Brain microvascular endothelial cell (primary cell): ENCODE results near the gene MEGF6.

Experiments used
- DNase-seq: peaks from one replicate; pipeline ENCODE4 v3.0.0-alpha.2; 2020
- H3K27ac ChIP-seq: fragments of 250-450 bp; sonication (Bioruptor Pico); 2 replicates; pipeline ENCODE4 v1.5.1; 2020; ENCODE audit warnings: mild to moderate bottlenecking, moderate library complexity
- H3K27me3 ChIP-seq: fragments of 250-450 bp; sonication (Bioruptor Pico); replicated peaks from 2 replicates; pipeline ENCODE4 v1.5.1; 2020; ENCODE audit warnings: mild to moderate bottlenecking
- H3K36me3 ChIP-seq: fragments of 250-450 bp; sonication (Bioruptor Pico); replicated peaks from 2 replicates; pipeline ENCODE4 v1.5.1; 2020; ENCODE audit warnings: mild to moderate bottlenecking
- H3K4me3 ChIP-seq: 2 replicates; pipeline ENCODE4 v1.5.1; 2011; ENCODE audit warnings: low read depth, mild to moderate bottlenecking, control low read depth, low read length, moderate library complexity
- in situ Hi-C: cut with HindIII; loops from 2 replicates; pipeline ENCODE4 v1.10.0; 2017; ENCODE audit warnings: low sequenced_read_pairs, low pct_ligation_motif_present
- TF ChIP-seq, protein P1 (sequence below): IDR thresholded peaks from 2 replicates; pipeline ENCODE4 v1.5.1; 2011; ENCODE audit warnings: low read depth, mild to moderate bottlenecking, moderate library complexity, low read length, control low read depth, inconsistent platforms; ENCODE audit errors: missing control alignments

MEGF6 gene

DNA sequence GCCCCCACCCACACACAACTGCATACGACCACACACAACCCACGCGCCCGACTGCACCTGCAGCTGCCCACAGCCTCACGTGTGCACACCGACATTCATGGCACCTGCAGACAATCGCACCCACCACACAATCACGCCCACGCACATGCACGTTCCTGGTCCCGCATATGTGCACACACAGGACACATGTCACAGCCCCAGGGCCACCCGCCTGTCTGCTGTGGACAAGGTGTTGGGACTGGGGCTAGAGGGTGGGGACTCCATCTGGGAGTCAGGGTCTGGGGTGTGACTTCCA, 100.4 kb downstream of the MEGF6 start:
- no peaks in the 10 kb centered on the region for H3K36me3 ChIP-seq
- no peak overlapping the region for H3K27ac ChIP-seq
- H3K27me3 ChIP-seq: no peaks in the 10 kb centered on the region
- H3K4me3 ChIP-seq: no peak overlapping the region
- in situ Hi-C loops: no loop called here
- DNase-seq: no peak
- TF ChIP-seq, protein P1, sequence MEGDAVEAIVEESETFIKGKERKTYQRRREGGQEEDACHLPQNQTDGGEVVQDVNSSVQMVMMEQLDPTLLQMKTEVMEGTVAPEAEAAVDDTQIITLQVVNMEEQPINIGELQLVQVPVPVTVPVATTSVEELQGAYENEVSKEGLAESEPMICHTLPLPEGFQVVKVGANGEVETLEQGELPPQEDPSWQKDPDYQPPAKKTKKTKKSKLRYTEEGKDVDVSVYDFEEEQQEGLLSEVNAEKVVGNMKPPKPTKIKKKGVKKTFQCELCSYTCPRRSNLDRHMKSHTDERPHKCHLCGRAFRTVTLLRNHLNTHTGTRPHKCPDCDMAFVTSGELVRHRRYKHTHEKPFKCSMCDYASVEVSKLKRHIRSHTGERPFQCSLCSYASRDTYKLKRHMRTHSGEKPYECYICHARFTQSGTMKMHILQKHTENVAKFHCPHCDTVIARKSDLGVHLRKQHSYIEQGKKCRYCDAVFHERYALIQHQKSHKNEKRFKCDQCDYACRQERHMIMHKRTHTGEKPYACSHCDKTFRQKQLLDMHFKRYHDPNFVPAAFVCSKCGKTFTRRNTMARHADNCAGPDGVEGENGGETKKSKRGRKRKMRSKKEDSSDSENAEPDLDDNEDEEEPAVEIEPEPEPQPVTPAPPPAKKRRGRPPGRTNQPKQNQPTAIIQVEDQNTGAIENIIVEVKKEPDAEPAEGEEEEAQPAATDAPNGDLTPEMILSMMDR: no peak

DNA sequence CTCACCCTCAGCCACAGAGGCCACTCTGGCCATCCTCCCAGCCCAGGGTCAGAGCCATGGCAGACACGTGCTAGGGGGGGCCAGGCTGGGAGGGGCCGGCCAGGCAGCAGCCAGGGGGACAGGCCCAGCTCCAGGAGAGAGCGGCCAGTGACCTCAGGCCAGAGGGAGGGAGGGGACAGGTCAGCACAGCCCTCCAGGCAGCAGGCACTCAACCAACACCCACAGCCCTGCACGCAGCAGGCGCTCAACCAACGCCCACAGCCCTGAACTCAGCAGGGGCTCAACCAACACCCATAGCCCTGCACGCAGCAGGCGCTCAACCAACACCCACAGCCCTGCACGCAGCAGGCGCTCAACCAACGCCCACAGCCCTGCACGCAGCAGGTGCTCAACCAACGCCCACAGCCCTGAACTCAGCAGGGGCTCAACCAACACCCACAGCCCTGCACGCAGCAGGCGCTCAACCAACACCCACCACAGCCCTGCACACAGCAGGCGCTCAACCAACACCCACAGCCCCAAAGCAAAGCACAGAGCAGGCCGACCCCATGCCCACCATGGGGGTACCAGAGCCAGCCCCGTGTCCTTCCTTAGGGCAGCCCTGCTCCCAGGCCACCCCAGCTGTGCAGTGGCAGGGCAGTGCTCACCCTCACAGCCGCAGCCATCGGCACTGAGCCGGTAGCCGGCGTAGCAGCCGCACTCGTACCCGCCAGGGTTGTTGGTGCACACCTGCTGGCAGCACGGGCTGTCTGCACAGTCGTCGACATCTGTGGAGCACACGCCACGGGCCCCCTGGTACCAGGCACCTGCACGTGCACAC, 101.0 kb downstream of the MEGF6 start:
- DNase-seq: no peak
- Histone ChIP-seq H3K27ac (no peak overlapping the region), H3K36me3 (no peaks in the 10 kb centered on the region), H3K27me3 (no peaks in the 10 kb centered on the region), H3K4me3 (no peak overlapping the region)
- TF ChIP-seq, protein P1: no peak
- in situ Hi-C loops: no loop called here

DNA sequence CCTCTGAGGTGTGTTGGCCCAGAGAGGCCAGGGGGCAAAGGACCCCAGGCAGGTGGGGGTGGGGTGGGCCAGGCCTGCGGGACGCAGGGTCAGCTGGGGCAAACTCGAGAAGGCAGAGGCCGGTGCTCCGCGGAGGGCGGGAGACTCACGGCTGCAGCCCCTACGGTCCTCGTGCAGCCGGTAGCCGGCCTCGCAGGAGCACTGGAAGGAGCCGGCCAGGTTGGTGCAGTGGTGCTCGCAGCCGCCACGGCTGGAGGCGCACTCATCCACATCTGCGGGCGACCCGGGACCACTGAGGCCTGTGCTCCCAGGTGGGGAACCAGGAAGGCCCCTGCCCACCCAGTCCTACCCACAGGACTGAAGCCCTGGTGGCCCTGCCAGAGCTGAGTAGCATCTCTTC, 101.6 kb downstream of the MEGF6 start:
- H3K36me3 ChIP-seq: no peaks in the 10 kb centered on the region
- in situ Hi-C loops: no loop called here

DNA sequence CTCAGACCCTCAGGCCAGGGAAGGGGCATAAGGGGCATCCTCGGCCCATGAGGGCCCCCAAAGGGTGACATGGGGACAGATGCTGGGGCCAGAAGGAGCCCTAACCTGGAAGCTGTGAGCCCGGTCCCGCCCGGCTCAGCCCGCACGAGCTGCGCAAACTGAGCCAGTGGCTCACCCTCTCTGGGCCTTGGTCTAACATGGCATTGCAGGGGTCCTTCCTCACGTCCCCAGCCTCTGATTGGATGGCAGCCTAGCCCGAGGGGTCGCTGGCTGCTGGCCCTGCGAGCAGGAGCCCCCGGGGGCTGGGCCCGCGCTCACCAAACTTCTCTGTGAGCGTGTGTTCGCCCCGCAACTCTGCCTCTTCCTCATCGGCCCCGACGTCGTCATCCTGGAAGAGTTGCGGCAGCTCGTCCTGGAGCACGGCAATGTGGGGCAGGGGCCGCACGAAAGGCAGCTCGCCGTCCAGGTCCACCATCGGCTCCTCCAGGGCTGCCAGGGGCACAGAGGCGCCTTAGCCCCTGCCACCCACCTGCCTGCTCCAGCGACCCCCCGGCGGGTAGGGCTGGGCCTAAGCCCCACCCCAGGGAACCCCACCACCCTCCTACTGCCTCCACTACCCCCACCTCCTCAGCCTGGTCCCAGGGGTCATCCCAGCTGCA, 102.4 kb downstream of the MEGF6 start:
- in situ Hi-C loops: no loop called here
- TF ChIP-seq, protein P1: no peak
- H3K36me3 ChIP-seq: no peaks in the 10 kb centered on the region
- H3K27ac ChIP-seq: no peak overlapping the region
- no peak for DNase-seq
- H3K4me3 ChIP-seq: no peak overlapping the region
- no peaks in the 10 kb centered on the region for H3K27me3 ChIP-seq

More for the DNA sequence above, 101.6 kb downstream of the MEGF6 start:
- Histone ChIP-seq H3K4me3 (no peak overlapping the region), H3K27ac (no peak overlapping the region), H3K27me3 (no peaks in the 10 kb centered on the region)
- TF ChIP-seq, protein P1: no peak
- DNase-seq: no peak

DNA sequence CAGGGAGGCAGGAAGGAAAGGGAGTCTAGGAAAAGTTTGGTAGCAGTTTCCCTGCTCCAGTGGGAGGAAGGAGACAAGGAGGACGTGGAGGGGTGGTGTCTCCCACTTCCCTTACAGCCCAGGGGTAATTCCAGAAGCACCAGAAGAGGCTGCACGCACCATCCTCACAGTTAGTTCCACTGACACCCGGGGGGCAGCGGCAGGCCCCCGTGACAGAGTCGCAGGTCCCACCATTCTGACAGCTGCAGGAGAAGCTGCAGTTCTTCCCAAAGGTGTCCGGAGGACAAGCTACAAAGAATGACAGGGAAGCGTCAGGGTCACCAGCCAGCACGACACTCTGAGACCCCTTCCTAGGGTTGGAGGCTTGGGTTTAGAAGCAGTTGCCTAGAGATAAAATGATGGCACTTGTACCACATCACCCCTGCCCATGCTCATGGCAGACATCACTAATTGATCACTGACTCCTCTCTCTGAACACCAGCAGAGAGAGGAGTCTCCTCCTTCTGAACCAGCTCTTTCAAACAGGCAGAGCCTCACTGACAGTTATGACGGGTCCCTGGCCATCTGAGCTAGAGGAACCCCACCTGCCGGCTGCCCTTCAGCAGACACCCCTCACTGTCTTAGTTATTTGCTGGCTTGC, 103.6 kb downstream of the MEGF6 start:
- in situ Hi-C loops: no loop called here
- H3K27ac ChIP-seq: no peak overlapping the region
- TF ChIP-seq, protein P1: no peak
- no peaks in the 10 kb centered on the region for H3K36me3 ChIP-seq
- DNase-seq: no peak
- no peaks in the 10 kb centered on the region for H3K27me3 ChIP-seq
- H3K4me3 ChIP-seq: no peak overlapping the region
